MM.1S (cell line): ENCODE data around the gene DPP9.

Experiments
- CTCF ChIP-seq: fragments of 300-600 bp; sonication (generic); IDR thresholded peaks from 2 replicates; pipeline ENCODE4 v1.5.1; 2016; ENCODE audit warnings: antibody characterized with exemption, low read length, mixed read lengths
- EZH2phosphoT487 ChIP-seq: fragments of 300-600 bp; sonication (generic); IDR thresholded peaks from 2 replicates; pipeline ENCODE4 v1.6.1; 2018; ENCODE audit warnings: antibody characterized with exemption, low read length

DNA sequence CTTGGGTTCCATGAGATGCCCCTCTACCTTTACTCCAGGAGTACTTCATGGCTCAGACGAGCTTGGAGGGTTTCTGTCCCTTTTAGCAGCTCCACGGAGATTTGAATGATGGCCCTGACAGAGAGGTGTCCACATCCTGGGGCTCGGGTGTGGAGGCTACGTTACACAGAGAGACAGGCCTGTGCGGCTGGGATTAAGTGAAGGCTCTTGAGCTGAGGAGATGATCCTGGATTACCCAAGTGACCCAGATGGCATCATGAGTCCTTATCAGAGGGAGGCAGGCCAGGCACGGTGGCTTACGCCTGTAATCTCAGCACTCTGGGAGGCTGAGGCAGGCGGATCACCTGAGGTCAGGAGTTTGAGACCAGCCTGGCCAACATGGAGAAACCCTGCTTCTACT, 12.4 kb downstream of the DPP9 start:
- TF ChIP-seq CTCF = no peak
- TF ChIP-seq EZH2phosphoT487 = no peak
